ENCODE data around the gene MACF1. TPM values are rescaled to one million over a fixed set of nuclear protein-coding genes. Genes with fewer than 3 reads are reported as not detected.

Gene MACF1
- total and polyA plus RNA-seq, 2 of the 13 experiments (the other 11 are each of a cell fraction or from before 2014, with no cell fraction given), result 36.7 to 65.4 TPM

GRCh38 chr1:39416609-39417008, 212.1 kb downstream of the MACF1 start (continued):
- TF ChIP-seq KIAA2018 (CRISPR knock-in tag; IDR thresholded peaks at IDR 0.05; ENCODE audit: borderline replicate concordance), result no peak
- no peak for TF ChIP-seq HOXA5 (CRISPR knock-in tag; IDR thresholded peaks at IDR 0.05)
- no peak for TF ChIP-seq ATM (IDR thresholded peaks at IDR 0.05; ENCODE audit: borderline replicate concordance)

- peaks cover 39% of the 10 kb centered on the region for H3K4me1 ChIP-seq (ENCODE audit: insufficient read depth, low read length)
- TF ChIP-seq POLR2A (IDR thresholded peaks at IDR 0.05; ENCODE audit: insufficient read depth in 1 of 2, low read depth in 2 of 2, low read length in 2 of 2), result no peak
- no peak for TF ChIP-seq ZNF160 (CRISPR knock-in tag; IDR thresholded peaks at IDR 0.05)
- no peak for TF ChIP-seq ZBTB8A (CRISPR knock-in tag; IDR thresholded peaks at IDR 0.05; ENCODE audit: borderline replicate concordance, low read depth)
- TF ChIP-seq ARID4A (CRISPR knock-in tag; IDR thresholded peaks at IDR 0.05; ENCODE audit: borderline replicate concordance), result no peak
- TF ChIP-seq EED (CRISPR knock-in tag; IDR thresholded peaks at IDR 0.05), result no peak
- no peak for TF ChIP-seq ZIK1 (CRISPR knock-in tag; IDR thresholded peaks at IDR 0.05; ENCODE audit: borderline replicate concordance, low read depth)
- TF ChIP-seq RXRB (CRISPR knock-in tag; IDR thresholded peaks at IDR 0.05; ENCODE audit: borderline replicate concordance), result no peak
- no peak for TF ChIP-seq KLF15 (CRISPR knock-in tag; IDR thresholded peaks at IDR 0.05; ENCODE audit: borderline replicate concordance)
- no peak for TF ChIP-seq ZFP90 (CRISPR knock-in tag; IDR thresholded peaks at IDR 0.05; ENCODE audit: borderline replicate concordance)
Observed at GRCh38 chr1:39418236-39418635, 213.7 kb downstream of the MACF1 start.

More at GRCh38 chr1:39418236-39418635, 213.7 kb downstream of the MACF1 start:
- H3K27ac ChIP-seq (ENCODE audit: extremely low read length, insufficient read depth, low read length), result no peak overlapping the region
- peaks cover 5% of the 10 kb centered on the region for H4K20me1 ChIP-seq (ENCODE audit: insufficient read depth, low read length)
- FAIRE-seq (no peak), DNase-seq (ENCODE audit: low spot score) (no peak), ATAC-seq (no peak)
- ChIA-PET CTCF (ENCODE audit: low intra/inter-chr PET ratio, low total read pairs) (no interaction called here), POLR2A (no interaction called here)
- H3K9me3 ChIP-seq (ENCODE audit: low read length), result no peaks in the 10 kb centered on the region
- H3K27me3 ChIP-seq (ENCODE audit: control insufficient read depth in 1 of 2, insufficient read depth in 2 of 2, low read length in 2 of 2), result no peaks in the 10 kb centered on the region
- H3K79me2 ChIP-seq (ENCODE audit: insufficient read depth, low read length), result peaks cover 47% of the 10 kb centered on the region
- H3K9ac ChIP-seq (ENCODE audit: insufficient read depth, low read depth, low read length), result no peak overlapping the region
- H2AFZ ChIP-seq (ENCODE audit: low read length), result no peak overlapping the region
- no TSS peak for BruUV-seq (replicated peaks)
- H3K36me3 ChIP-seq (replicated peaks in 1 of 2; ENCODE audit: control insufficient read depth in 1 of 2, insufficient read depth in 2 of 2, low read length in 2 of 2), result peaks cover 3 to 28% of the 10 kb centered on the region in 2 experiments; a peak in 4 of 5 replicates
- 96% methylated on average over 4 of the region's 4 CpGs for WGBS (ENCODE audit: low lambda C conversion rate)
- H3K4me2 ChIP-seq (ENCODE audit: low read depth, low read length), result no peak overlapping the region
- intact Hi-C loops (cut with micrococcal nuclease; ENCODE audit: unreplicated experiment) (no loop called here), in situ Hi-C loops (cut with HindIII; ENCODE audit: extremely low pct_ligation_motif_present, low pct_unique_long_range_greater_than_20kb) (no loop called here)
- H3K4me3 ChIP-seq (replicated peaks in 1 of 3; ENCODE audit: insufficient read depth in 1 of 3, low read depth in 2 of 3, low read length in 3 of 3), result no peak overlapping the region

Data from HepG2 (cell line).